Heart left ventricle (tissue), 13 donors: ENCODE results near the gene SORCS1.

Experiments
- CTCF ChIP-seq, 12 donors: fragments of 200-600 bp; sonication (generic) in 4 of 12; IDR thresholded peaks; one replicate each; pipeline versions ENCODE4 v1.5.0 to v1.8.0; 2018 to 2022; ENCODE audit warnings: antibody characterized with exemption in 12 of 12, mild to moderate bottlenecking in 5 of 12
- POLR2A ChIP-seq, 2 donors: fragments of 450-650 bp; IDR thresholded peaks; one replicate each; pipeline ENCODE4 v1.6.1; 2017; ENCODE audit warnings: antibody characterized with exemption in 2 of 2, mild to moderate bottlenecking in 2 of 2, moderate library complexity in 2 of 2
- donor health status: ischemic (EF 13 %, LVEDD 7.1; RV severe dilation, severe dysfunction).
- donor health status: DM: no; HTN: yes; CAD: no.
- donor health status: DM: no; HTN: no; CAD: no.
- donor health status: ischemic (EF 25% LVEDD 6.9; RV normal size, moderate dysfunction).
- donor health status: ischemic (EF 25% LVEDD 5.7; RV mildly dilated, moderate dysfunction).
- donor health status: ischemic (EF 35%, LVEDD 5.7; RV mildly dilated, moderate dysfunction).
- donor health status: nonischemic (EF 11% LVEDD 7.7; RV severe dilation, severe dysfunction).
- donor health status: DM: yes; HTN: yes; CAD: no.
- donor health status: PGD.
- donor health status: ischemic (EF 29% LVEDD 5.4; RV normal size, mild dysfunction).
- donor health status: nonischemic (EF 23%, LVEDD 6.1; RV moderate dilation, normal function).

- TF ChIP-seq POLR2A (IDR thresholded peaks at IDR 0.05) = no peak
- no peak for TF ChIP-seq CTCF (IDR thresholded peaks at IDR 0.05)
These were observed 253.8 kb downstream of the SORCS1 start for GRCh38 chr10:106910666-106911065.
